ENCODE data around the gene OR2T11. TPM values are rescaled to one million over a fixed set of nuclear protein-coding genes. Genes with fewer than 3 reads are reported as not detected.
A peak's percentile ranks its signal among the peaks of the same experiment; 100 is the strongest.
"Not testable (repeated sequence)": the region's sequence is repeated elsewhere in the genome, so short reads cannot be mapped to it uniquely, and the experiment has no call there.

The OR2T11 gene
- polyA plus RNA-seq (ENCODE audit: insufficient read length in 4 of 4) = not detected

- not testable (repeated sequence) for DNase-seq (ENCODE audit: low read depth in 4 of 4, low spot score in 3 of 4)
Observed at GRCh38 chr1:248634991-248635390, at the start of gene OR2T11. TSS of gene OR2T11 (minus strand) at chr1:248635091. CDS start at chr1:248627128, 7,963 bp downstream.

GRCh38 chr1:248681651-248682050 is 46.8 kb upstream of the OR2T11 start:
- no peak for DNase-seq (ENCODE audit: low read depth in 4 of 4, low spot score in 3 of 4)

- DNase-seq (ENCODE audit: low read depth in 4 of 4, low spot score in 3 of 4) = no peak
Observed at GRCh38 chr1:248670003-248670402, 35.1 kb upstream of the OR2T11 start.

GRCh38 chr1:248663453-248664328 is 28.8 kb upstream of the OR2T11 start:
- DNase-seq (ENCODE audit: low read depth in 4 of 4, low spot score in 3 of 4) = not testable (repeated sequence)

GRCh38 chr1:248656797-248657196 is 21.9 kb upstream of the OR2T11 start:
- not testable (repeated sequence) for DNase-seq (ENCODE audit: low read depth in 4 of 4, low spot score in 3 of 4)

DNA sequence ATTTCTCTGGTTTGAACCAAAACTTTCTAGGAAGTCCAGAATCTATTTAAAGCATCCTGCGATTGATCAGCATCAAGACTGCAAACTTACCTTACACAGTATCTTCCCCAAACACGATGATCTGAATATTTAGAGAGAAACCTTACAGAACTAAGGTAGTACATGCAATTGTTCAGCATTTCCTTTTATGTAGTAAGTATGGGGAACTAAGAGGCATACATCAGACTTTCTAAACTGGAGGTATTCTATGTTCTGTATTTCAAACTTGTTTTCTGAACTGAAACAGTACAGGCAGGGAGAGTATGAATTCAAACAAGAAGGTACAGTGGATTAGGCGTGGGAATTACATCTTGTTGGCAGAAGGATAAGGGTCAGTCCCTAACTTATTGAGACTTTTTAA is 20.5 kb upstream of the OR2T11 start, which contains the start of gene OR2T27:
Gene OR2T27, minus strand, starts transcription at position 175 of the 400 bp plus-strand sequence. CDS start 4,644 bp downstream, outside the sequence.
- DNase-seq (ENCODE audit: low read depth in 4 of 4, low spot score in 3 of 4) = not testable (repeated sequence)

DNA sequence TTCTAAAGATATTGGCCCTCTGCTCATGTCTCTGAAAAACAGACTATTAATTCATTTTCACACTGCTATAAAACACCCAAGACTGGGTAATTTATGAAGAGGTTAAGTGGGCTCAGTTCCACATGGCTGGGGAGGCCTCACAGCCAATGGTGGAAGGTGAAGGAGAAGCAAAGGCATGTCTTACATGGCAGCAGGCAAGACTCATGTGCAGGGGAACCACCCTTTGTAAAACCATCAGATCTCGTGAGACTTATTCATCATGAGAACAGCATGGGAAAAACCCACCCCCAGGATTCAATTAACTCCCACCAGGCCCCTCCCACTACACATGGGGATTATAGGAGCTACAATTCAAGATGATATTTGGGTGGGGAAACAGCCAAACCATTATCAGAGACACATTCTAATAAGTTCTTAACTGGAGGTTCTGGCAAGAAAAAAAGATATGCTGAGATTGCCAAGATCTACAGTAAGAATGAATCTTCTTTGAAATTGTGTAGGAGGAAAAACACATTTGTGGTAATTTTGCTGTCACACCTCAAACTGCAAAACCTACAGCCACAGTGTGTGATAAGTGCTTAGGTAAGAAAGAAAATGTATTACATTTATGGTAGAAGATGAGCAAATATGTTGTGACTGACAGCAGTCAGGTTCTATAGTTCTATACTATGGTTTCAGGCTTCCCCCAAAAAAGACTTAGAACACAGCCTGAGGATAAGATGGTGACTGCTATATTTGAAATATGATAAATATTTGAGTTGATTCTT is 14.1 kb upstream of the OR2T11 start:
- not testable (repeated sequence) for DNase-seq (ENCODE audit: low read depth in 4 of 4, low spot score in 3 of 4)

DNA sequence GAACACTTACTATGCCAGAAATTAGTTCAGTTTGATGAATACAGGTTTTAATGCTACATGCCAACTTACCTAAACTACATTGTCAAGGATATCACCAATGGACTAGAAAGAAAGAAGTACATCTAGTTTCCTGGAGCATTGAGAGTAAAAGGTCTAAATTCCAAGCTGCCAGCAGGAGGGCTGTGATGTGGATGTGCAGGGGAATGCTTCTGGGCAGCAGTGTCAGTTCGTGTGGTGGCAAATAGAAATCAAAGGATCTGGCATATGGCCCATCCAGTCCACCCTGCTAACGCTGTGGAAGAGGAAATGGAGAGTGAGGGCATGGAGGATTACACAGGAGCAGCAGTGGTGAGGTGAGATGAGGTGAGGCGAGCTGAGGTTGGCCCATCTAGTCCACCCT is 10.3 kb upstream of the OR2T11 start, which contains the start of gene OR2T35:
Gene OR2T35, minus strand, starts transcription at position 101 of the 400 bp plus-strand sequence. CDS start 6,020 bp downstream, outside the sequence.
- not testable (repeated sequence) for DNase-seq (ENCODE audit: low read depth in 4 of 4, low spot score in 3 of 4)

- DNase-seq (ENCODE audit: low read depth in 4 of 4, low spot score in 3 of 4) = not testable (repeated sequence)
Observed at GRCh38 chr1:248642971-248643651, 8.2 kb upstream of the OR2T11 start.

DNA sequence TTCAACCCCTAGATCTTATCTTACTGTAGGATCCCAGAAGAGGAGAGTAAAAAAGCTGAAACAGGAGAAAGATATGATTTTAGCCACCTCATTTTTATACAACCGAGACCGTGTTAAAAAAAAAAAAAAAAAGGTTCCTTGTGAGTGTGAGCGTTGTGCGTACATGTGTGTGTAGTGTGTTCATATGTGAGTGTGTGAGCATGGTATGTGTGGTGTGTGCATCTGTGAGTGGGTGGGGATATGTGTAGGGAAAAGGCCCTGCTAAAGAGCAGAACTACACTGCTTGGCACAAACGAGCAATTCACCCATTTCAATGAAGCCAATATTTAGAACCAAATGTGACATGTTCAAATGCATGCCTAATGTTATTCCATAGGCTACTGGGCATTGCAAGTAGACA is 6.7 kb upstream of the OR2T11 start:
- DNase-seq (ENCODE audit: low read depth in 4 of 4, low spot score in 3 of 4) = not testable (repeated sequence)

DNA sequence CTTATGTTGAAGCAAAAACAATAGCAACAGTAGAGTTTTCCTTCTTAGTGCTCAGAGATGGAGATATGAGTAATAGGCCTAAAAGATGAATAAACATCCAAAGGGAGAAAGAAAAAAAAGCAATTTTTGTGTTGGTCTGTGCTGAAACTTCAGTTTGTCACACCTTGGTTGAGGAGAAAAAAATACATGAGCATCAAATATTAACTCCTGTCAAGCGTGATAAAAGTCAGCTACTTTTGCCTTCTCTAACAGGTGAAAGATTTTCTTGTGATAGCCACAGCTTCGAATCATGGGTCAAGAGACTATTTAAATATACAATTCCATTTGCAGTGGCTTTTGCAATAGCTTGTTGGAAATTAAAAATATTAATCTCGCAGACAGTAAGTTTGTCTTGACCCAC is 6.0 kb upstream of the OR2T11 start:
- DNase-seq (ENCODE audit: low read depth in 4 of 4, low spot score in 3 of 4) = not testable (repeated sequence)

DNA sequence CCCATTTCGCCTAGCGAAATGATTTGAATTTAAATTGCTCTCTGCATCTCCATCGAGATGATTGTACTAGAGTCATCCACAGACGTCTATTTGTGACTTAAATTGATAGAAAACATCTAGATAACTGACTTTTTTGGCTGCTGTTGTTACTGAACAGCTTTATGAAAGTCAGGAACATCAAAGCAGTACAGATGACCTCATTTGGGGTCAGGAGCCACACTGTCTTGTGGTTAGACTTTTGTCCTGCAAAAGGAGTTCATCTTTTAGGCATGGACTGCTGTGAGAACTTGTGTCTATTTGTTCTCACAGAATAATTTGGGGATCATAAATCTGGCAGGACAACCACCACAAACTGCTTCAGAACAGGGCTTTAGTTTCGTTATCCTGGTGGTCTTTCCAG is 4.8 kb upstream of the OR2T11 start:
- DNase-seq (ENCODE audit: low read depth in 4 of 4, low spot score in 3 of 4) = not testable (repeated sequence)

GRCh38 chr1:248636612-248637011 is 1.7 kb upstream of the OR2T11 start:
- not testable (repeated sequence) for DNase-seq (ENCODE audit: low read depth in 4 of 4, low spot score in 3 of 4)

DNA sequence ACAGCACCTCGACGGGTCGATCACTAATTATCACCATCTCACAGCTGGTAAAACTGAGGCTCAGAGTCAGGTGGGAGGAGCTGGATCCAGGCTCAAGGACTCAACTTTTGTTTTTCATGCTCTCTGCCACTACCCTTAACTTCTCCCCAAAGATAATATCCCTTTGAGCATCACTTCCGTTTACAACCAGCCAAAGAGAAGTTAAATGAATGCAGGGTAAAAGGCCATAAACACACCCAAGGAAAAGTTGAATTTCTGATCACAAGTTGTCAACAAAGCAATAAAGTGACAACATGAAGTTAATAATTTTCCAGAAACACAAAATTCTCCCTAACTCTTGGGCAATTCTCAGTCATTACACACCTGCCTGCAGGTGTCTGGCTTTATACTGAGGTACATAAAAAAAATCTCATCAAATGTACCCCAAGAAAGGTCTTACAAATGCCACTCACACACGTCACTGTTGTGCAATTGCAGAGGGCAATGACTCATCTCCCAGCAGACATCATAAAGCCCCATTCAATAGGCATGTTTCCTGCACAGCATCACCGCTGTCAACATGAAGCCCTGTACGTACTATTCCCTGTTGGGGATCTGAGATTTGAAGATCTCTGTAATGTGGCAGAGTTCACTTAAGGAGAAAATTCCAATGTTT is 3.4 kb downstream of the OR2T11 start:
- DNase-seq (ENCODE audit: low read depth in 4 of 4, low spot score in 3 of 4) = no peak

GRCh38 chr1:248630551-248630950 is 4.3 kb downstream of the OR2T11 start:
- no peak for DNase-seq (ENCODE audit: low read depth in 4 of 4, low spot score in 3 of 4)

GRCh38 chr1:248627971-248628844 is 6.7 kb downstream of the OR2T11 start:
- no peak for DNase-seq (ENCODE audit: low read depth in 4 of 4, low spot score in 3 of 4)

GRCh38 chr1:248625971-248626370 is 8.9 kb downstream of the OR2T11 start:
- DNase-seq (ENCODE audit: low read depth in 4 of 4, low spot score in 3 of 4) = no peak

- DNase-seq (ENCODE audit: low read depth in 4 of 4, low spot score in 3 of 4) = no peak
Observed at GRCh38 chr1:248625166-248625565, 9.7 kb downstream of the OR2T11 start.

DNA sequence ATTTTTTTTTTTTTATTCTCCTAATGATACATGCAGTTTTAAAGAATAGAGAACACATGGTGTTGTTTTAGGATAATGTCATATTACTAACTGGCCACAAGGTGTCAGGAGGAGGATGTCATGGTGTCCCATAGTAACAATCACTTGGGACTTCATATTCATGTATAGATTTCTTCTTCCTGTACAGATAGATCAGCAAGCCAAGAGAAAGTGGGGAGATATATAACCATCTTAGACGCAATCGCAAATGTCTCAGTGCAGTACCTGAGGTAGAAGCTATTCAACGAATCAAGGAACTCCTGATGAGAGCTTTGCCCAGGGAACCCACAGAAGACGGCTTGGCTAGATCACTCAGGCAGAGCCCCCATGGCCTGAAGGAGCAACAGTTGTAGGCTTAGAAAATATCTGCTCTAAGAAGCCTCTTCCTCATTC is 12.3 kb downstream of the OR2T11 start:
- DNase-seq (ENCODE audit: low read depth in 4 of 4, low spot score in 3 of 4) = peak in 2 of 4 donors; percentile 1 to 10
